GM12892 (cell line): ENCODE results near the gene CTNNA3.

Source experiments
- POLR2A ChIP-seq: IDR thresholded peaks from 2 replicates; pipeline ENCODE4 v1.6.1; 2011; ENCODE audit warnings: low read depth, low read length, control low read depth
- TAF1 ChIP-seq: IDR thresholded peaks from 2 replicates; pipeline ENCODE4 v1.6.1; 2011; ENCODE audit warnings: low read depth, mild to moderate bottlenecking, control low read depth, low read length, borderline replicate concordance

- TF ChIP-seq TAF1 (no peak), POLR2A (no peak)
Measured at GRCh38 chr10:65945061-65945460, 1750.9 kb downstream of the CTNNA3 start.
